Glomerular visceral epithelial cell (primary cell): ENCODE data around the gene HLX.
A peak's percentile ranks its signal among the peaks of the same experiment; 100 is the strongest.

Experiments
- DNase-seq: peaks from one replicate; pipeline ENCODE4 v3.0.0-alpha.2; 2016; ENCODE audit errors: extremely low spot score

HLX gene

DNA sequence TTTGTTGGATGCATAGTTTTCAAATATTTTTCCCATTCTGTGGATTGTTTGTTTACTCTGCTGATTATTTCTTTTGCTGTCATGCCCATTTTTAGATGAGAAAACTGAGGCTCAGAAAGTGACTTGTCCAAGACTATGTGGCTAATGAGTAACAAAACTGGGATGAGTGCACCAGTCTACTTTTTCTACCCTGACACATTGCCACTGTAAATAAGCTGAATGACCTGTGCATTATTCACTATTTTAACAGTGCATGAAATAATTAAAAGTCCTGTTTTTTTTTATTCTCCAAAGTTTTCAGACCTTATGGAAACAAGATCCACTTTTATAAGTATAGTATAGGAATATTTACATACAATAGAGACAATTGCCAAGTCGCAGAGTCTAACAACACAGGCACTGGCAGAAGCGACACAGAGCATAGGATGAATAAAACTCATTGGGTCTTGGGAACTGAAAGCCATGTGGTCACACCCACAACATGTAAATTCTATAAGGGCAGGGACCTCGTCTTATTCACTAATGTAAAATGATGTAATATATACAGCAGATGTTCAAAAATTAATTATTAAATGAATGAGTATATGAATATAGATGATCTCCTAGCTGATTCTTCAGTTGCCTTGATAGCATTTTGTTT, 45.2 kb downstream of the HLX start:
- no peak for DNase-seq

DNA sequence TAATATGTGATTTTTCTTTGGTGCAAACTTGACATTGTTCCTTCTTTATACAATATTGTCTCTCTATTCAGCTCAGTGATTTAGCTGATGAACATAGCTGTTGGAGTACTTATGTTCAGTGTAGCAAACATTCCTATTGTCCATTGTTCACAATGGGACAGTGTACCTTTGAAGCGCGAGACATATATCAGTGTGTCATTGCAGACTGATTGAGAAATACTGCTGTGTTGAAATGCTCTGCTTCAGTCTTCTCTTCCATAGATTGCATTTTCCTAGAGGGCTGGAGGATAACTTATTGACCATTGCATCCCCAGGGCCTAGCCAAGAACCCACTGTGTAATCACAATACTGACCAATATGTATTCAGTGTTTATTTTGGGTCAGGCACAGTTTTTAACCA, 46.5 kb downstream of the HLX start:
- no peak for DNase-seq

DNA sequence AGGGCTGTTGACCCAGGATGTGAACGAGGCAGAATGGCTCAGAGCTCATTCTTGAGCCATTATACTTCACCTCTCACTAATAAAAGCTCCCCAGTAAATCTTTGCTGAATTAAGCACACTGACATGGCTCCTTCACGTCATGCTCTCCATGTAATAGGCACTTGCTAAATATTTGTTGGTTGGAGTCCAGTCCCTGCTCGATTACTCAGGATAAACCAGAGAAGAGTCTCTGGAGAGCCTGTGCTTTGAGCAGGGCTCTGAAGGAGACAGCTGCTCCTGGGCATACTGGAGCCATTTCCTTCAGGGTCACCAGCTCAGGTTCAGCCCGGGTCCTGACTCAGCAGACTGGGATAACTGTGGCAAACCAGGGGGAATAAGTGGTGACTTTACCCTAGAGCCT, 46.9 kb downstream of the HLX start:
- peak; percentile 11 for DNase-seq

DNA sequence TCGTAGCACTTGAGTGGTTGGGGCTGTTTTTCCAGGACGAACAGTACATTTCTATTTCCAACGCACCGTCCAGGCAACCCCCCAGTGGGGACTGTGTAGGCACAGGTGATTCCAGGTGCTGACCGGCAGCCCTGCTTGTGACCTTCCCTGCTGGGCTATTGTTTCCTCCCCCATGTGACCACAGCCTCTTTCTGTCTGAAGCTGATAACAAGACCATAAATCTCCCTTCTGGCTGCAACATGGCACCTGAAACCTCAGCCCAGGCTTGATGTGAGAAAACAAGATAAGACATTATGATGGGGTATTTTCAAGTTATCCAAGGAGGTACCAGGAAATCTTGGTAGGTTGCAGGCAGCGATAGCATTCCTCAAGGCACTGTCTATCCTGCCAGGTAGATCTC, 48.2 kb downstream of the HLX start:
- no peak for DNase-seq

DNA sequence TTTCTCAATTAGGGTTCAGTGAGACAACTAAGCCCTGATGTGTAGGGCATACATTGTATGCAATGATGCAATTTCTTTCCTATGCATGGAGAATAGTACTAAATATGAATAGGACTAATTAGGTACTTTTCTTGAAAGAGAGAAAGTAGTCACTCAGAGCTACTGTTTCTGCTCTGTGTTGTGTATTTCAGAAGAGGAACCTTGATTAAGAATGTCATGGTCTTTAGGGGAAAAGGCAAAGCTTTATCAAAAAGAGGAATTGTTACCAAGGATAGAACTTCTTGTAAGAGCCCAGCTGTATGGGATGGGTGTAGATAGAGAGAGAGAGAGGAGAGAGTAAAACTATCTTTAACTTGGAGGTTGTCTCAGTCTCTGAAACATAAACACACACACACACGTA, 49.1 kb downstream of the HLX start:
- DNase-seq, result no peak

DNA sequence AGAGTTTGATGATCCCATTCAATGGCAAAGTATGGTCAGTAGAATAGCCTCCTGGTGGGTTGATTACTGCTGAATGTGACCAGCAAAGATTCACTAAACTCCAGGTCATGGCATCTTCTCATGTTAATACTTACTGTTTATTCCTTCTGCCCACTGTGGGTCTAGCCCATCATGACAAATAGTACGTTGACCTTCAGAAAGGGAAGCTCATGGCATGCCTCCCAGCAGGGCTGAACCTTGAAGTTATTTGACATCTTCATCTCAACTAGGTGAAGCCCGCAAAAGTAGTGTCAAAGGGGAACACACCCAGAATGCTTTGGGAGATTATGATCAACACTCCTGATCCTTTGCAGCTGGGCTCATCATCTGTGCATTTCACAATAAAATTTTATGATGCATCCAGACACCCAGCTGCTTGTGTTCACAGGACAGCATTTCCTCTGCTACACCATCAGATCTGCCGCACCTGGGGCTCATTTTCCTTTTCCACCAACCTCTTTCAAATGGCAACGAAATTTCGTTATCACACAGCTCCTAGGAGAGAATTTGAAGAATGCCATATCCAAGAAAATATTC, 49.6 kb downstream of the HLX start:
- no peak for DNase-seq

DNA sequence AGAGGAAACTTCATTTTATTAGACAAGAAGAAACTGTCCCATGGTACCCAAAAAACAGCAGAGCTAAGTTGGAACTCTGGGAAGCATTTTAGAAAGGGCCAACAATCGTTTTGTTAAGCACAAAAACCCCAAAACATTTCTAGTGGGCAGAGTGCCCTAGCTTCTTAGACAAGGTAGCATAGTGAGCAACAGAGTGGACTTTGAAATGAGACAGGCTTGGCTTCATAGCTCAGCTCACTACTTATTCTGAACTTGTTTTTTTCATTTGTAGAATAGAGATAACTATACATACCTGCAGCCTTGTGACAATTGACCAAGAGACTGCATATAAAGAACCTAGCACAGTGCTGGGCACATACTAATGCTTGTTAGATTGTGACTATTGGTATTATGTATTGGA, 50.1 kb downstream of the HLX start:
- DNase-seq, result no peak
